Activated CD8-positive, alpha-beta memory T cell treated with anti-CD3 and anti-CD28 coated beads, Interleukin-2, amount 10 ng/mL, durations not matched to agents 7 days and 5 days (primary cell): ENCODE results near the gene ERCC6L. TPM values are rescaled to one million over a fixed set of nuclear protein-coding genes. Genes with fewer than 3 reads are reported as not detected.
A peak's percentile ranks its signal among the peaks of the same experiment; 100 is the strongest.

Source experiments
- ATAC-seq: fragments of 150-1000 bp; cut with Tn5 transposase; one replicate; pipeline ENCODE4 v1.10.0; 2021; ENCODE audit warnings: moderate library complexity
- CTCF ChIA-PET: fragments of 350-600 bp; sonication (Branson Sonifier 250); formaldehyde crosslinking; loops from one replicate; lab custom pipeline; 2021; ENCODE audit warnings: antibody characterized with exemption; lab: Charles Lee
- DNase-seq: peaks from one replicate; pipeline ENCODE4 v3.0.0-alpha.2; 2020
- H3K27ac Mint-ChIP-seq: one replicate; pipeline ENCODE4 v1.8.0; 2021; ENCODE audit warnings: mild to moderate bottlenecking, mixed read lengths
- H3K27me3 Mint-ChIP-seq: one replicate; pipeline ENCODE4 v1.8.0; 2021; ENCODE audit warnings: mixed read lengths
- H3K36me3 Mint-ChIP-seq: one replicate; pipeline ENCODE4 v1.8.0; 2021; ENCODE audit warnings: mild to moderate bottlenecking, mixed read lengths
- H3K4me1 Mint-ChIP-seq: one replicate; pipeline ENCODE4 v1.8.0; 2021; ENCODE audit warnings: mixed read lengths
- H3K4me3 Mint-ChIP-seq: one replicate; pipeline ENCODE4 v1.8.0; 2021; ENCODE audit warnings: mild to moderate bottlenecking, moderate library complexity, mixed read lengths
- H3K9me3 Mint-ChIP-seq: one replicate; pipeline ENCODE4 v1.8.0; 2022; ENCODE audit warnings: low read depth, mixed read lengths
- total RNA-seq, 2 experiments: library from RNA; stranded (reverse); gene quantifications; one replicate each; pipeline ENCODE4 v1.2.3, GENCODE V29; 2021

Gene ERCC6L
- total RNA-seq, 2 experiments from 2014 or later, result 13.4 to 14.1 TPM

DNA sequence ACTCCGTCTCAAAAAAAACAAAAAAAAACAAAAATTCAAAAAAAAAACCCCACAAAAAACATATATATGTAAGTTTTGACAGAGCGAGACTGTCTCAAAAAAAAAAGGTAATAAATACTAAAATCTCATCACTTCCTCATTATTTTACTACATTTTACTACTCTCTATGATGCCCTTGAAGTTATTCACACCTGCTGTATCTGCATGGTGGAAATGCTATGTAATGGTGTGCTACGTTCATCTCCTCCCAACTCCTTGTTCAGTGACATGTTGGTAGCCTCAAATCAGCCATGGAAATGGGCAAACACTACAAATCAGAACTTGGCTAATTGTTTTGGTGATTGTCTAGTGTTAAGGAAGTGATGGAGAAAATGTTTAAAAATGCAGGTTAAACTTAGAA, 26.4 kb upstream of the ERCC6L start:
- no peak for ATAC-seq
- Mint-ChIP-seq H3K36me3 (peaks cover 16% of the 10 kb centered on the region), H3K9me3 (no peaks in the 10 kb centered on the region), H3K4me1 (peaks cover 5% of the 10 kb centered on the region), H3K27ac (no peak overlapping the region), H3K27me3 (no peaks in the 10 kb centered on the region), H3K4me3 (no peak overlapping the region)
- CTCF ChIA-PET, result interaction anchor here (0.9 kb wide), 1 partner anchor 20 kb away, joined by 3 read pairs; no protein-coding TSS in a partner anchor
- no peak for DNase-seq

DNA sequence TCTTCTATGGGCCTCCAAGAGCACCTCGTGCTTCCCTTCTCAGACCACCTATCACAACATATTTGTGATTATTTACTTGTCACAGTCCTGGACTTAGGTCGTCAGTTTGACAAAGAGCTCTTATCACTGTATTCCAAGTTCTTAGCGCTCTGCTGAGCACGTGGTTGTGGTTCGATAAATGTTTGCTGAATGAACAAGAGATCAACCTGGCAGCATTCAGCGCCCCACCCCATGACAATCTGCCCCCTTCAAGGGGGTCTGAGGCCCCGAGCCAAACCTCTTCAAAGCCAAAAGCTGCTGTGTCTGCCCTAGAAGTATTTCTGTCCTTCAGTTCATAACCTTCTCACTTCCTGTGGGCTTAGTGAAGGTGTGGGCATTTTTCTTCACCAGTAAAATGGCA, 23.2 kb upstream of the ERCC6L start:
- ATAC-seq (no peak), DNase-seq (no peak)
- Mint-ChIP-seq H3K9me3 (no peaks in the 10 kb centered on the region), H3K4me3 (no peak overlapping the region), H3K27ac (no peak overlapping the region), H3K36me3 (no peaks in the 10 kb centered on the region), H3K4me1 (no peaks in the 10 kb centered on the region), H3K27me3 (no peaks in the 10 kb centered on the region)
- CTCF ChIA-PET, result no interaction called here

DNA sequence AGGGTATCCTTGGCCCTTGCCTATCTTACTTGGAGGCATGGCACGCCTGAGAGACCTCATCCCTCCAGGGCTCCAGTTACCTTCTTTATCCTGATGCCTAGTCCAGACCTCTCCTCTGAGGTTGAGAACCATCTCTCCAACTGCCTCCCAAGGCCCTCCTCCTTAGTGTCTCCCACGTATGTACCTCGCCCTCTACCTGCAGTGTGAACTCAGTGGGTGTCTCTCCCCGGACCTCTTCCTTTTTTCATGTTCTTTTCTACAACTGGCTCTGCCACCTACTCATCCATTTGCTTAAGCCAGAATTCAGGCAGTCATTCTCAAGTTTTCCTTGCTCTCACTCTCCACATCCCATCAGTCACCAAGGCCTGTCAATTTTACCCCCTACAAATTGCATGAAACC, 21.6 kb upstream of the ERCC6L start:
- Mint-ChIP-seq H3K36me3 (peaks cover 2% of the 10 kb centered on the region), H3K27me3 (peaks cover 12% of the 10 kb centered on the region), H3K9me3 (no peaks in the 10 kb centered on the region), H3K4me3 (no peak overlapping the region), H3K4me1 (no peaks in the 10 kb centered on the region), H3K27ac (no peak overlapping the region)
- DNase-seq, result no peak
- CTCF ChIA-PET, result no interaction called here
- ATAC-seq, result no peak

DNA sequence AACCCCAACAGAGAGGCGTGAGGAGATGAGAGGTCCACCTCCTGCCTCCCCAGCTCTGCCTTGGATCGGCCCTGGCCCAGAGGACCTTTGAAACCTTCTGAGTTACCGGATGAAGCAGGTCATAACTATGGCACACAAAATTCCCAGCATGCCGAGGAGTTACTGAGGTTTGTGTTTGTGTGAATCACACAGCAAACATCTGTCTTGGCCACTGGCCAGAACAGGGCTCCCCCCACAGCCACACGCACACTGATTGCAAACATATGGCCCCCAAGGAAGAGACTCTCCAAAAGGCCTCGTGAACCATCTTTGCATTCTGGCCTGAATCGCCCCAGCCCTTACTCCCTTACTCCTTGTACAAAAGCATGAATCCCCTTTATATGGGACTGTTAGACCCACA, 19.3 kb upstream of the ERCC6L start:
- ATAC-seq (no peak), DNase-seq (no peak)
- Mint-ChIP-seq H3K27me3 (peaks cover 25% of the 10 kb centered on the region), H3K4me3 (no peak overlapping the region), H3K9me3 (no peaks in the 10 kb centered on the region), H3K4me1 (no peaks in the 10 kb centered on the region), H3K27ac (no peak overlapping the region), H3K36me3 (peaks cover 2% of the 10 kb centered on the region)
- CTCF ChIA-PET, result no interaction called here

DNA sequence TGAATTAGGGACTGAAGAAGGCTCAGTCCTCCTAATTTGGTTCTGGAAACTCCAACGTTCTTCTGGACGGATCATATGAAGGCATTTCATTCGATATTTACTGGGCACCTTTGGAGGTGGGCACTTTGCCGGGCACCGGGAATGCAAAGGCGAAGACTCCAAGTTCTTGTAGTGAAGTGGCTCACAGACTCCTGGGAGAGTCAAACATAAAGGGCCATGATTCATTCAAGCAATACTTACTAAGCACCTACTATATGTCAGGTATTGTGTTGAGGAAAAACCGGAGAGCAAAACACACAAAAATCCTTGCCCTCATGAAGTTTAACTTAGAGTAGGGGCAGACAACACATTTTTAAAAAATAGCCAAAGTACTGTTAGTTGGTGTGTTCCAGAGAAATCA, 17.0 kb upstream of the ERCC6L start:
- Mint-ChIP-seq H3K4me3 (no peak overlapping the region), H3K36me3 (peaks cover 2% of the 10 kb centered on the region), H3K9me3 (no peaks in the 10 kb centered on the region), H3K4me1 (no peaks in the 10 kb centered on the region), H3K27ac (no peak overlapping the region), H3K27me3 (peaks cover 27% of the 10 kb centered on the region)
- no peak for ATAC-seq
- CTCF ChIA-PET, result no interaction called here
- no peak for DNase-seq

DNA sequence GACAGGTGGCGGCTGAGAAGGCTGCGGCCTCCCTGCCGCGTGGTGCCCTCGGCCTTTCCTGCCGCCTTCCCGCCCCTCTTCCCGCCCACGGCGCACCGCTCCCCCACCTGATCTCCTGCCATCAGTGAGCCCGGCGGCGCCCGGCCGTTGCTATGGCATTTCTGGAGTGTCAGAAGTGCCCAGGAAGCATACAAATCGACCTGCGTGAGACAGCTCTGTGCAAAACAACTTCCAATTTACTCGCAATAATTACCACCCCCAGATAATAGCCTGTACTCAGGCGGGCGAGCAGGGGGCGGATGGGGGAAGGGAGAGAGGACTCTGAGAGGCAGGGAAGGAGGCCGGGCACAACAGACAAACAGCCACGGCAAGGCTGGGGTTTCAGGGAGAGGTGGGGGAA, 16.6 kb upstream of the ERCC6L start:
- Mint-ChIP-seq H3K27ac (no peak overlapping the region), H3K36me3 (peaks cover 2% of the 10 kb centered on the region), H3K4me3 (no peak overlapping the region), H3K4me1 (no peaks in the 10 kb centered on the region), H3K27me3 (peaks cover 27% of the 10 kb centered on the region), H3K9me3 (no peaks in the 10 kb centered on the region)
- no peak for ATAC-seq
- CTCF ChIA-PET, result interaction anchor here (1.7 kb wide), 1 partner anchor 10 kb away, joined by 7 read pairs; no protein-coding TSS in a partner anchor
- no peak for DNase-seq

DNA sequence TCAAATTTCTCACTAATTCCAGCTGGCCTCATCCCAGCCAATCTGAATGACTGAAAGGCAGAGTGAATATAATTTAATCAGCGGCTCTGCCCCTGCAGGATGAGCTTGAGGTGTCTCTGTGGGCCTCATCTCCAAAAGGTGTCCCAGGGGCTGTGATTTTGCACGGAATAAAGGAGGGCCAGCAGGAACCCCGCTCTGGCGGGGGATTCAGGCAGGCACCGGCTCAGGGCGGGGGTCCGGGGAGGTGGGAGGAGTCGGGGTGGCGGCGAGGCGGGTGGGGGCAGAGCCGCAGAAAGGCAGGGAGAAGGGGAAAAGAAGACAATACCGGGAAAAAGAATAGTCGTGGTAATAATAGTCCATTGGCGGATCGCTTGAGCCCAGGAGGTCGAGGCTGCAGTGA, 16.0 kb upstream of the ERCC6L start:
- H3K9me3 Mint-ChIP-seq, result no peaks in the 10 kb centered on the region
- H3K36me3 Mint-ChIP-seq, result peaks cover 2% of the 10 kb centered on the region
- ATAC-seq, result no peak
- H3K4me1 Mint-ChIP-seq, result no peaks in the 10 kb centered on the region
- no peak overlapping the region for H3K4me3 Mint-ChIP-seq
- no peak for DNase-seq
- peaks cover 27% of the 10 kb centered on the region for H3K27me3 Mint-ChIP-seq
- no peak overlapping the region for H3K27ac Mint-ChIP-seq
- CTCF ChIA-PET, result interaction anchor here (1.1 to 1.7 kb wide), 3 partner anchors 9 to 22 kb away, joined by 3 to 7 read pairs (median 3); partner anchors contain the start of gene RPS4X

DNA sequence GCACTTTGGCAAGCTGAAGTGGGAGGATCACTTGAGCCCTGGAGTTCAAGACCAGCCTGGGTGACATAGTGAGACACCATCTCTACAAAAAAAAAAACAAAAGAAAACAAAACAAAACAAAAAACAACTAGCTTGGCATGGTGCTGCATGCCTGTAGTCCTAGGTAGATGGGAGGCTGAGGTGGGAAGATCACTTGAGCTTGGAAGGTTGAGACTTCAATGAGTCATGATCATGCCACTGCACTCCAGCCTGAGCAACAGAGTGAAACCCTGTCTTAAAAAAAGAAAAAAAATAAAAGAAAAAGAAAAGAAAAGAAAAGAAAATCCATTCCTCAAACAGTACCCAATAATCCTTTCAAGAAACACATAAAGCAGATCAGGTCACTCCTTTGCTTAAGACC, 14.9 kb upstream of the ERCC6L start:
- no peak overlapping the region for H3K27ac Mint-ChIP-seq
- DNase-seq, result no peak
- H3K27me3 Mint-ChIP-seq, result peaks cover 27% of the 10 kb centered on the region
- H3K4me1 Mint-ChIP-seq, result no peaks in the 10 kb centered on the region
- H3K9me3 Mint-ChIP-seq, result no peaks in the 10 kb centered on the region
- no peak overlapping the region for H3K4me3 Mint-ChIP-seq
- CTCF ChIA-PET, result interaction anchor here (1.1 to 1.7 kb wide), 3 partner anchors 8 to 23 kb away, joined by 3 to 7 read pairs (median 3); partner anchors contain the start of gene RPS4X
- peaks cover 2% of the 10 kb centered on the region for H3K36me3 Mint-ChIP-seq
- ATAC-seq, result no peak

DNA sequence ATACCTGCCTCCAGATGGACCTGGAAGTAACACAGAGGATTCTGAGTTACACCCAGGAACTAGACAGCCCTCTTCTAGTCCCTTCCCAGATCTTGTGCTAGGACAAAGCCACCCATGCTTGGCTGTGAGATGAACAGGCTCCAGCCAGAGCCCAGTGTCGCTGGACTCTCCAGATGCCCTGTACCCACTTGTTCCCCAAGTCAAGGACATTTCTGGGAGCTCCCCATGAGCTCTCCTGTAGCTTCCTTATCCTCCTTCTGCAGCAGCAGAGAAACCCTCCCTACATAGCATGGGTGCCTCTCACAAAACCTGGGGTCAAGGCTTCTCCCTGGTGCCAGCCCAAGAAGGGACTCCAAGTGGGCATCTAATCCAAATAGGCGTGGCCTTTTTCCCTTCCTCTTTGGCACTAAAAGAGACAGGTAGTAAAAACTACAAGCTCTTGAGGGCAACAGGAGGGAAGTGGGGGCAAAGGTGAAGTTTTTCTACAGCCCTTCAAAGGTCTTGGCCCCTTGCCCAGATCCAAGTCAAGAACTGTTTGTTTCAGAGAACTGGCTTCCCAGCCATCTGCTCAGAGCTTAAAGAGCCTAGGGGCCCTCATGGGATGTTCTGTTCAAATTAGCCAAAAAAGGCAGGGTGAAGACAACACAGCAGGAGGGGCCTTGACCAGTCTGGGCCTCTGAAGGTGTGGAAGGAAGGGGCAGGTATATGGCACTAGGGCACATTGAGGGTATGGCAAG, 8.5 kb upstream of the ERCC6L start:
- ATAC-seq, result no peak
- Mint-ChIP-seq H3K27ac (no peak overlapping the region), H3K9me3 (no peaks in the 10 kb centered on the region), H3K4me1 (peaks cover 3% of the 10 kb centered on the region), H3K27me3 (no peaks in the 10 kb centered on the region), H3K36me3 (no peaks in the 10 kb centered on the region), H3K4me3 (no peak overlapping the region)
- no peak for DNase-seq
- CTCF ChIA-PET, result no interaction called here

DNA sequence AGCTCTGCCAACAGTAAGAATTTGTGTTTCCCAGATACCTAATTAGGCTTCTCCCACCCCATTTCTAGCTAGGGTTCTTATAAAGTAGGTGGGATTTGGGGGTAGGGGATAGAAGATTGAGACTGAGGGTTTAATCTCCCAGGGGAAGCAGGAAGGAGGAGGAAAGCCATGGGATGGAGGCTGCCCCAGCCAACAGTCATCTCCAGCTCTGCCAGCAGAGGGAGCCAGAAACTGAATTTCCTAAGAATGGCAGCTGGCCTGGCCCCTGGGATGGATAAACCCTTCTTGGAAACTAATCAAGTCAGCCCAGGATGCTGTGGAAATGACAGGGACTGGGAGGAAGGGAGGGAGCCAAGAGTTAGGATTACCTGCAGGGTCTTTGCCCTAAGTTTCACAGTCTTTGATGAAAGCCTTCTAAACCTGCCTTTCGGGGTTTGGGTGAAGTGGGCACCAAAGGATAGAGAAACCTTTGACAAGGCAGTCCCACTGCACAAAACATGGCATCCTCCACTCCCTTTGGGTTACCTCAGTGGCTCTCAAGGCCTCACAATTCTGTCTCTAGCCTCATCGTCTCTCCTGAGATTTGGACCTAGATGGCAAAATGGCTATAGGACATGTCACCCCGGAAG, 6.7 kb upstream of the ERCC6L start:
- ATAC-seq, result no peak
- CTCF ChIA-PET, result interaction anchor here (0.7 to 4.3 kb wide), 11 partner anchors 9 to 1337 kb away, joined by 3 to 19 read pairs (median 4); partner anchors contain the start of genes PHKA1 and RPS4X
- peak; percentile 45 for DNase-seq
- no peaks in the 10 kb centered on the region for H3K27me3 Mint-ChIP-seq
- H3K4me1 Mint-ChIP-seq, result peaks cover 3% of the 10 kb centered on the region
- H3K27ac Mint-ChIP-seq, result no peak overlapping the region
- no peaks in the 10 kb centered on the region for H3K36me3 Mint-ChIP-seq
- H3K9me3 Mint-ChIP-seq, result no peaks in the 10 kb centered on the region
- H3K4me3 Mint-ChIP-seq, result no peak overlapping the region

DNA sequence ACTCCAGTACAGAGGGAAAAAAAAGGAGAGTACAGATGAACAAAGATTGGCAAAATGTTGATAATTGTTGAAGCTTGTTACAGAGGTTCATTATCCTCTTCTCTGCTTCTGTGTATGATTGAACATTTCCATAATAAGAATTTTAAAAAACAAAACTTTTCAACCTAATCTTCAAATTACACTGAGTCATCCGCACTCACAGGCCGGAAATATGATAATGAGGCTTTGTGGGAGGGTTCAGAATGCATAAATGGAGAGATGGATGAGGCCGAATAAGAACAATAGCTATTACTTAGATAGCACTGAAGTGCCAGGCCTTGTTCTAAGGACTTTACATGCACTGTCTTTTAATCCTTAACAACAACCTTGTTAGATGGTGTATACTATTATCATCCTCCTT, 4.6 kb upstream of the ERCC6L start:
- Mint-ChIP-seq H3K4me1 (peaks cover 7% of the 10 kb centered on the region), H3K4me3 (no peak overlapping the region), H3K27me3 (no peaks in the 10 kb centered on the region), H3K27ac (no peak overlapping the region), H3K9me3 (no peaks in the 10 kb centered on the region), H3K36me3 (no peaks in the 10 kb centered on the region)
- CTCF ChIA-PET, result interaction anchor here (4.3 kb wide), 1 partner anchor 33 kb away, joined by 19 read pairs; the partner anchor contains the start of gene RPS4X
- DNase-seq (no peak), ATAC-seq (no peak)

DNA sequence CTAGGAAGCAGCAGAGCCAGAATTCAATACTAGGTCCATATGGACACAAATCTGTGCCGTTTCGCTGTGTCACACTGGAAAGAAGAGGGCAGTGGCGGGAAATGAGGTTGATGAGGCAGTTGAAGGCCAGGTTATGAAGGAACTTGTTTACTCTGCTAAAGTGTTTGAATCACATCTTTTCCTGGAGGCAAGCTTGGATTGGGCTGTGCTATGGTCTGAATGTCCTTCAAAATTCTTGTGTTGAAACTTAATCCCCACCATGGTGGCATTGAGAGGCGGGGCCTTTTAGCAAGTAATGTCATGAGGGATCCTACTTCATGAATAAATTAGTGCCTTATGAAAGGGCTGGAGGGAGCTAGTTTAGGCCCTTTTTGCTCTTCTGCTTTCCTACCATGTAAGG, 2.1 kb upstream of the ERCC6L start:
- H3K27ac Mint-ChIP-seq, result no peak overlapping the region
- ATAC-seq, result no peak
- CTCF ChIA-PET, result no interaction called here
- no peak overlapping the region for H3K4me3 Mint-ChIP-seq
- no peak for DNase-seq
- no peaks in the 10 kb centered on the region for H3K27me3 Mint-ChIP-seq
- no peaks in the 10 kb centered on the region for H3K9me3 Mint-ChIP-seq
- peaks cover 4% of the 10 kb centered on the region for H3K36me3 Mint-ChIP-seq
- peaks cover 19% of the 10 kb centered on the region for H3K4me1 Mint-ChIP-seq

DNA sequence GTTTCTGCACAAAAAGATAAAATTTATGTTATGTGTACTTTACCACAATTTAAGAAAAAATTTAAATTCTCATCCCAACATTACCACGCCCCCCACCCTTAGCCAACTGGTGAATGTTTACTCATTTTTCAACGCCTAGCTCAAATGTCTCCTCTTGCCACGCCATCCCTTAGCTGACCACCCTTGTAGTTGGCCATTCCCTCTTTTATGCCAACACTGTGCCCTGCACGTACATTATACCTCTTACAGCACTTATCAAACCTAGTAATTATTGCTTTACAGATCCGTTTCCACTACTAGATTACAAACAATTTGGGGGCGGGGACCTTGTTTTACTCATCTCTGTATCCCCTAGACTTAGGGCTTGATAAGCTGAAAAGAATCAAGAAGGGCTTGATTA, 644 bp downstream of the ERCC6L start:
- no peaks in the 10 kb centered on the region for H3K9me3 Mint-ChIP-seq
- peaks cover 13% of the 10 kb centered on the region for H3K36me3 Mint-ChIP-seq
- CTCF ChIA-PET, result interaction anchor here (1.1 to 1.2 kb wide), 3 partner anchors 39 to 220 kb away, joined by 4 to 8 read pairs (median 4); partner anchors contain the start of gene RPS4X
- peak overlapping the region; percentile 78 for H3K27ac Mint-ChIP-seq
- ATAC-seq (no peak), DNase-seq (no peak)
- H3K4me1 Mint-ChIP-seq, result peaks cover 20% of the 10 kb centered on the region
- H3K27me3 Mint-ChIP-seq, result no peaks in the 10 kb centered on the region
- H3K4me3 Mint-ChIP-seq, result peak overlapping the region; percentile 82

DNA sequence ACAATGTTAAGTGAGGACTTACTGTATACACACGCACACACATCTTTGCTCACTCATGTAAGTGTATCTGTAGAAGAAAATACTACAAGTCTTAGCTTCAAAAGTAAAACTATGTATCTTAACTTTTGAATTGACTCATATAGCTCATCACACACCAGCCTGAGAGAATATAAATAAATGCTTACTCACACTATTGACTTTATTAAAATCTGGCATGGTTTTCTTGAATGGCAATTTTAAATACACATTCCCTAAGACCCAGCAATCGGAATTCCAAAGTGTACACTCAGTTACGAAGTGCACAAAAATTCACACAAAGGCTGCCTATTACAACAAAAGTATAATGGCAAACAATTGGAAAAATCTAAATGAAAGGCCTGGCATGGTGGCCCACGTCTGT, 2.0 kb downstream of the ERCC6L start:
- Mint-ChIP-seq H3K4me1 (peaks cover 20% of the 10 kb centered on the region), H3K27me3 (no peaks in the 10 kb centered on the region), H3K27ac (no peak overlapping the region), H3K9me3 (no peaks in the 10 kb centered on the region), H3K36me3 (peaks cover 13% of the 10 kb centered on the region), H3K4me3 (peak overlapping the region; percentile 9)
- no peak for DNase-seq
- CTCF ChIA-PET, result no interaction called here
- ATAC-seq, result no peak
